SK-N-SH (cell line): Measurements from ENCODE around the gene PAOX. TPM values are rescaled to one million over a fixed set of nuclear protein-coding genes. Genes with fewer than 3 reads are reported as not detected.

Source experiments
- CTCF ChIA-PET: fragments of 300-600, 350-600 bp; formaldehyde crosslinking; extraction: SDS; loops from one replicate; lab custom pipeline; 2021; lab: Yijun Ruan, JAX
- POLR2A ChIA-PET: fragments of 350-600 bp; sonication (Branson Sonifier 250); formaldehyde crosslinking; extraction: SDS; loops from one replicate; lab custom pipeline; 2020; ENCODE audit warnings: antibody characterized with exemption, inconsistent platforms; lab: Yijun Ruan, JAX
- DNase-seq: peaks from one replicate; pipeline ENCODE4 v3.0.0; 2012
- H2AFZ ChIP-seq: fragments of 200-600 bp; sonication (generic); 2 replicates; pipeline ENCODE4 v1.8.1; 2016; ENCODE audit warnings: antibody characterized with exemption, mild to moderate bottlenecking, low read depth
- H3F3A ChIP-seq: fragments of 200-600 bp; sonication (generic); replicated peaks from 2 replicates; pipeline ENCODE3; 2016; ENCODE audit warnings: antibody characterized with exemption, mild to moderate bottlenecking; ENCODE audit not compliant: insufficient read depth
- H3K27ac ChIP-seq, 2 experiments: fragments of 200-500 bp in 1 of 2; fragments of 200-600 bp in 1 of 2; sonication (Bioruptor generic) in 1 of 2; sonication (generic), shearing (Covaris generic) in 1 of 2; 2 replicates each; pipeline versions ENCODE4 v1.5.1 to v1.6.1; 2014 to 2016; ENCODE audit warnings: low read depth in 2 of 2, inconsistent platforms in 1 of 2, low read length in 1 of 2, mild to moderate bottlenecking in 1 of 2, mixed read lengths in 1 of 2
- H3K27me3 ChIP-seq: fragments of 200-600 bp; sonication (generic), shearing (Covaris generic); 2 replicates; pipeline ENCODE4 v1.6.1; 2016; ENCODE audit warnings: mixed run types; ENCODE audit not compliant: insufficient read depth
- H3K36me3 ChIP-seq, 2 experiments: fragments of 200-500 bp in 1 of 2; fragments of 200-600 bp in 1 of 2; sonication (Bioruptor generic) in 1 of 2; sonication (generic) in 1 of 2; replicated peaks in 1 of 2; 2 replicates each; pipeline versions ENCODE3 to v1.5.1; 2014 to 2016; ENCODE audit warnings: low read length in 1 of 2, mild to moderate bottlenecking in 1 of 2; ENCODE audit not compliant: insufficient read depth in 2 of 2, control insufficient read depth in 1 of 2
- H3K4me1 ChIP-seq, 2 experiments: fragments of 200-500 bp in 1 of 2; fragments of 200-600 bp in 1 of 2; sonication (Bioruptor generic) in 1 of 2; sonication (generic), shearing (Covaris generic) in 1 of 2; 2 replicates each; pipeline versions ENCODE4 v1.5.1 to v1.6.1; 2014 to 2016; ENCODE audit warnings: low read depth in 1 of 2, low read length in 1 of 2, mixed run types in 1 of 2; ENCODE audit not compliant: insufficient read depth in 2 of 2, control insufficient read depth in 1 of 2
- H3K4me2 ChIP-seq: fragments of 200-600 bp; sonication (generic), shearing (Covaris generic); 2 replicates; pipeline ENCODE4 v1.6.1; 2017; ENCODE audit warnings: mixed run types
- H3K4me3 ChIP-seq, 2 experiments: fragments of 200-500 bp in 1 of 2; fragments of 200-600 bp in 1 of 2; sonication (Bioruptor generic) in 1 of 2; sonication (generic), shearing (Covaris generic) in 1 of 2; 2 replicates each; pipeline versions ENCODE4 v1.5.1 to v1.8.1; 2014 to 2016; ENCODE audit warnings: low read depth in 2 of 2, inconsistent platforms in 1 of 2, low read length in 1 of 2, mild to moderate bottlenecking in 1 of 2, mixed read lengths in 1 of 2, moderate library complexity in 1 of 2
- H3K79me2 ChIP-seq: fragments of 200-600 bp; sonication (generic); 2 replicates; pipeline ENCODE4 v1.8.1; 2017; ENCODE audit warnings: mild to moderate bottlenecking; ENCODE audit not compliant: insufficient read depth
- H3K9ac ChIP-seq: fragments of 200-600 bp; sonication (generic); 2 replicates; pipeline ENCODE4 v1.6.1; 2017; ENCODE audit warnings: mixed run types
- H3K9me2 ChIP-seq: fragments of 200-600 bp; sonication (generic); 2 replicates; pipeline ENCODE4 v1.6.1; 2017; ENCODE audit warnings: mixed run types
- H3K9me3 ChIP-seq: fragments of 200-600 bp; sonication (generic); 2 replicates; pipeline ENCODE4 v1.6.1; 2017; ENCODE audit warnings: mixed run types, mild to moderate bottlenecking, moderate library complexity
- H4K20me1 ChIP-seq: fragments of 200-600 bp; sonication (generic); 2 replicates; pipeline ENCODE4 v1.6.1; 2017; ENCODE audit warnings: mild to moderate bottlenecking, mixed run types; ENCODE audit not compliant: insufficient read depth
- CHD2 ChIP-seq: fragments of 150-350 bp; IDR thresholded peaks from 2 replicates; pipeline ENCODE4 v1.6.1; 2018; ENCODE audit warnings: low read length; ENCODE audit not compliant: partially characterized antibody
- CTCF ChIP-seq: fragments of 200-600 bp; sonication (generic); IDR thresholded peaks from 2 replicates; pipeline ENCODE4 v1.6.1; 2017; ENCODE audit warnings: antibody characterized with exemption, mild to moderate bottlenecking, moderate library complexity
- ELF1 ChIP-seq: IDR thresholded peaks from 2 replicates; pipeline ENCODE4 v1.4.0; 2012
- EP300 ChIP-seq, 2 experiments: IDR thresholded peaks; 2 replicates each; pipeline versions ENCODE4 v1.4.0 to v1.6.1; 2012; ENCODE audit warnings: borderline replicate concordance in 1 of 2, low read depth in 1 of 2, low read length in 1 of 2
- GATA2 ChIP-seq: sonication (generic); formaldehyde crosslinking; IDR thresholded peaks from 2 replicates; pipeline ENCODE4 v1.5.0; 2020; ENCODE audit warnings: mild to moderate bottlenecking, missing genetic modification reagents
- IRF3 ChIP-seq: fragments of 150-350 bp; IDR thresholded peaks from 2 replicates; pipeline ENCODE4 v1.6.1; 2016; ENCODE audit warnings: mild to moderate bottlenecking, low read depth, low read length
- JUND ChIP-seq: IDR thresholded peaks from 2 replicates; pipeline ENCODE4 v1.4.0; 2012
- MAX ChIP-seq: IDR thresholded peaks from 2 replicates; pipeline ENCODE4 v1.4.0; 2012; ENCODE audit warnings: low read depth
- MEF2A ChIP-seq: IDR thresholded peaks from 2 replicates; pipeline ENCODE4 v1.4.0; 2012; ENCODE audit warnings: low read depth, borderline replicate concordance
- MXI1 ChIP-seq: IDR thresholded peaks from 2 replicates; pipeline ENCODE4 v1.6.1; 2012; ENCODE audit warnings: mild to moderate bottlenecking, low read depth, low read length, improper control_type of control experiment
- NFIC ChIP-seq: IDR thresholded peaks from 2 replicates; pipeline ENCODE4 v1.4.0; 2012; ENCODE audit warnings: borderline replicate concordance
- NRF1 ChIP-seq: IDR thresholded peaks from 2 replicates; pipeline ENCODE4 v1.6.1; 2012; ENCODE audit warnings: low read depth, mild to moderate bottlenecking, low read length
- POLR2AphosphoS5 ChIP-seq: IDR thresholded peaks from 2 replicates; pipeline ENCODE4 v1.6.1; 2012; ENCODE audit warnings: low read depth, low read length
- SMC3 ChIP-seq: IDR thresholded peaks from 2 replicates; pipeline ENCODE4 v1.6.1; 2012; ENCODE audit warnings: low read depth, low read length, improper control_type of control experiment
- TAF1 ChIP-seq: IDR thresholded peaks from 2 replicates; pipeline ENCODE4 v1.6.1; 2012; ENCODE audit warnings: low read depth, mild to moderate bottlenecking, low read length, moderate library complexity, borderline replicate concordance
- TEAD4 ChIP-seq: IDR thresholded peaks from 2 replicates; pipeline ENCODE4 v1.4.0; 2012; ENCODE audit warnings: mild to moderate bottlenecking, borderline replicate concordance; ENCODE audit not compliant: insufficient read depth
- YY1 ChIP-seq: IDR thresholded peaks from 2 replicates; pipeline ENCODE4 v1.4.0; 2012; ENCODE audit warnings: low read depth, mild to moderate bottlenecking
- WGBS: methylation state at CpG from one replicate; pipeline ENCODE4 v1.1.6; 2017; ENCODE audit warnings: low lambda C conversion rate; 5-methylcytosine and 5-hydroxymethylcytosine counted together
- polyA plus RNA-seq, 3 experiments: library from polyadenylated mRNA; depleted of rRNA; stranded (reverse); fragments of >200 nt; gene quantifications; 2 replicates each; pipeline ENCODE4 v1.2.3, GENCODE V29; 2012
- TF ChIP-seq, protein P1 (sequence below): IDR thresholded peaks from 2 replicates; pipeline ENCODE4 v1.4.0; 2012; ENCODE audit warnings: low read depth, borderline replicate concordance
- TF ChIP-seq, protein P2 (sequence below): fragments of 150-350 bp; IDR thresholded peaks from 2 replicates; pipeline ENCODE4 v1.6.1; 2017; ENCODE audit warnings: antibody characterized with exemption, low read length, low read depth, borderline replicate concordance

PAOX gene
- polyA plus RNA-seq, 1 of the 3 experiments (the other 2 are of a cell fraction), result 6.2 TPM

- TF ChIP-seq MAX (no peak), ELF1 (no peak), IRF3 (no peak), JUND (no peak), GATA2 (no peak), TEAD4 (no peak), POLR2AphosphoS5 (no peak), EP300 (IDR thresholded peaks at IDR 0.05; ENCODE audit: borderline replicate concordance in 1 of 2, low read depth in 1 of 2, low read length in 1 of 2) (no peak), MXI1 (no peak), MEF2A (no peak), CHD2 (no peak), CTCF (no peak), NFIC (no peak), NRF1 (no peak), YY1 (no peak), SMC3 (no peak), TAF1 (no peak)
- TF ChIP-seq, protein P1, sequence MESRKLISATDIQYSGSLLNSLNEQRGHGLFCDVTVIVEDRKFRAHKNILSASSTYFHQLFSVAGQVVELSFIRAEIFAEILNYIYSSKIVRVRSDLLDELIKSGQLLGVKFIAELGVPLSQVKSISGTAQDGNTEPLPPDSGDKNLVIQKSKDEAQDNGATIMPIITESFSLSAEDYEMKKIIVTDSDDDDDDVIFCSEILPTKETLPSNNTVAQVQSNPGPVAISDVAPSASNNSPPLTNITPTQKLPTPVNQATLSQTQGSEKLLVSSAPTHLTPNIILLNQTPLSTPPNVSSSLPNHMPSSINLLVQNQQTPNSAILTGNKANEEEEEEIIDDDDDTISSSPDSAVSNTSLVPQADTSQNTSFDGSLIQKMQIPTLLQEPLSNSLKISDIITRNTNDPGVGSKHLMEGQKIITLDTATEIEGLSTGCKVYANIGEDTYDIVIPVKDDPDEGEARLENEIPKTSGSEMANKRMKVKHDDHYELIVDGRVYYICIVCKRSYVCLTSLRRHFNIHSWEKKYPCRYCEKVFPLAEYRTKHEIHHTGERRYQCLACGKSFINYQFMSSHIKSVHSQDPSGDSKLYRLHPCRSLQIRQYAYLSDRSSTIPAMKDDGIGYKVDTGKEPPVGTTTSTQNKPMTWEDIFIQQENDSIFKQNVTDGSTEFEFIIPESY, result no peak
- TF ChIP-seq, protein P2, sequence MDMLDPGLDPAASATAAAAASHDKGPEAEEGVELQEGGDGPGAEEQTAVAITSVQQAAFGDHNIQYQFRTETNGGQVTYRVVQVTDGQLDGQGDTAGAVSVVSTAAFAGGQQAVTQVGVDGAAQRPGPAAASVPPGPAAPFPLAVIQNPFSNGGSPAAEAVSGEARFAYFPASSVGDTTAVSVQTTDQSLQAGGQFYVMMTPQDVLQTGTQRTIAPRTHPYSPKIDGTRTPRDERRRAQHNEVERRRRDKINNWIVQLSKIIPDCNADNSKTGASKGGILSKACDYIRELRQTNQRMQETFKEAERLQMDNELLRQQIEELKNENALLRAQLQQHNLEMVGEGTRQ, result no peak
- TF ChIP-seq, all 33 proteins: peak for 0
- H3K27me3 ChIP-seq, result 0 out of 2 replicates have a peak, but pooled peaks cover 7% of the 10 kb centered on the region
- no peak overlapping the region for H3K4me2 ChIP-seq
- H2AFZ ChIP-seq, result no peak overlapping the region
- 8% methylated on average over 5 of the region's 13 CpGs for WGBS
- no peaks in the 10 kb centered on the region for H3K79me2 ChIP-seq
- POLR2A ChIA-PET, result interaction anchor here (1.5 kb wide), 1 partner anchor 27 kb away, joined by 3 read pairs; no protein-coding TSS in a partner anchor
- DNase-seq, result no peak
- no peak overlapping the region for H3K4me3 ChIP-seq
- no peaks in the 10 kb centered on the region for H3K9me3 ChIP-seq
- H3K4me1 ChIP-seq, result peaks cover 0 to 11% of the 10 kb centered on the region in 2 experiments; a peak in 1 of 4 replicates
- H4K20me1 ChIP-seq, result no peaks in the 10 kb centered on the region
- H3K9ac ChIP-seq, result no peak overlapping the region
- CTCF ChIA-PET, result interaction anchor here (1.2 kb wide), 1 partner anchor 21 kb away, joined by 5 read pairs; no protein-coding TSS in a partner anchor
- peaks cover 0 to 3% of the 10 kb centered on the region in 2 experiments for H3K36me3 ChIP-seq
- no peaks in the 10 kb centered on the region for H3K9me2 ChIP-seq
- H3F3A ChIP-seq, result no peaks in the 10 kb centered on the region
- H3K27ac ChIP-seq, result no peak overlapping the region
Measured at GRCh38 chr10:133350950-133351329, 28.1 kb upstream of the PAOX start.
